ENCODE data around the gene ABCG1.

- TF ChIP-seq CTCF (IDR thresholded peaks at IDR 0.05), result no peak
- no peak for TF ChIP-seq MAZ (IDR thresholded peaks at IDR 0.05; ENCODE audit: borderline replicate concordance, low read depth, low read length)
- no peak for TF ChIP-seq MAX (IDR thresholded peaks at IDR 0.05)
- no peak for TF ChIP-seq JUN (IDR thresholded peaks at IDR 0.05)
- no peak for TF ChIP-seq RAD21 (conservative IDR thresholded peaks at IDR 0.05 in 1 of 2, IDR thresholded peaks at IDR 0.05 in 1 of 2)
- no peak for TF ChIP-seq POLR2AphosphoS2 (conservative IDR thresholded peaks at IDR 0.05; ENCODE audit: low read length)
- TF ChIP-seq EP300 (IDR thresholded peaks at IDR 0.05), result no peak
- no peak for TF ChIP-seq CBX8 (IDR thresholded peaks at IDR 0.05)
- TF ChIP-seq, protein P1, sequence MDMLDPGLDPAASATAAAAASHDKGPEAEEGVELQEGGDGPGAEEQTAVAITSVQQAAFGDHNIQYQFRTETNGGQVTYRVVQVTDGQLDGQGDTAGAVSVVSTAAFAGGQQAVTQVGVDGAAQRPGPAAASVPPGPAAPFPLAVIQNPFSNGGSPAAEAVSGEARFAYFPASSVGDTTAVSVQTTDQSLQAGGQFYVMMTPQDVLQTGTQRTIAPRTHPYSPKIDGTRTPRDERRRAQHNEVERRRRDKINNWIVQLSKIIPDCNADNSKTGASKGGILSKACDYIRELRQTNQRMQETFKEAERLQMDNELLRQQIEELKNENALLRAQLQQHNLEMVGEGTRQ (IDR thresholded peaks at IDR 0.05), result no peak
- no peak for TF ChIP-seq CHD2 (IDR thresholded peaks at IDR 0.05; ENCODE audit: low read length, partially characterized antibody)
- TF ChIP-seq REST (IDR thresholded peaks at IDR 0.05), result no peak
- no peak for TF ChIP-seq BHLHE40 (IDR thresholded peaks at IDR 0.05; ENCODE audit: low read depth, low read length)
- no peak for TF ChIP-seq CHD4 (IDR thresholded peaks at IDR 0.05; ENCODE audit: borderline replicate concordance)
Observed at GRCh38 chr21:42218836-42219605, at the start of gene ABCG1.
